B cell (primary cell): ENCODE results near the gene SREBF1. TPM values are rescaled to one million over a fixed set of nuclear protein-coding genes. Genes with fewer than 3 reads are reported as not detected.

Experiments
- ATAC-seq: fragments of 200-7000 bp; cut with Tn5 transposase; one replicate; pipeline ENCODE4 v1.10.0; 2021; ENCODE audit warnings: low read depth, mild to moderate bottlenecking, moderate number of reproducible peaks, moderate library complexity
- CTCF ChIA-PET: fragments of 350-600 bp; sonication (Branson Sonifier 250); formaldehyde crosslinking; loops from one replicate; lab custom pipeline; 2021; ENCODE audit warnings: antibody characterized with exemption, inconsistent platforms; lab: Charles Lee
- POLR2A ChIA-PET: fragments of 350-600 bp; sonication (Branson Sonifier 250); formaldehyde crosslinking; loops from one replicate; lab custom pipeline; 2021; ENCODE audit warnings: antibody characterized with exemption; lab: Charles Lee
- DNase-seq: peaks from one replicate; pipeline ENCODE4 v3.0.0; 2013
- H2AFZ ChIP-seq: 2 replicates; pipeline ENCODE4 v1.6.1; 2012; ENCODE audit warnings: mild to moderate bottlenecking, low read depth, low read length; ENCODE audit not compliant: insufficient read depth, poor library complexity, severe bottlenecking
- H3K27ac ChIP-seq, 2 donors: 1 replicate in 1 of 2; 2 replicates in 1 of 2; pipeline ENCODE4 v1.5.1; 2012 to 2013; ENCODE audit warnings: low read length in 2 of 2, mild to moderate bottlenecking in 2 of 2, moderate library complexity in 1 of 2
- H3K27me3 ChIP-seq, 4 experiments: fragments of 200-600 bp in 1 of 4; sonication (generic) in 1 of 4; replicated peaks in 1 of 4; 1 replicate in 2 of 4; 2 replicates in 2 of 4; pipeline versions ENCODE4 v1.6.1 to v1.7.0; 2013 to 2016; ENCODE audit warnings: low read length in 3 of 4, mild to moderate bottlenecking in 2 of 4, mixed read lengths in 1 of 4, moderate library complexity in 1 of 4; ENCODE audit not compliant: insufficient read depth in 4 of 4, control insufficient read depth in 3 of 4; ENCODE audit errors: control extremely low read depth in 1 of 4
- H3K36me3 ChIP-seq, 2 experiments: replicated peaks in 1 of 2; 1 replicate in 1 of 2; 2 replicates in 1 of 2; pipeline versions ENCODE4 v1.6.1 to v1.7.1; 2013; ENCODE audit warnings: low read length in 1 of 2; ENCODE audit not compliant: insufficient read depth in 2 of 2, control insufficient read depth in 1 of 2; ENCODE audit errors: control extremely low read depth in 1 of 2, extremely low read depth in 1 of 2
- H3K4me1 ChIP-seq, 2 donors: fragments of 200-600 bp in 1 of 2; sonication (generic) in 1 of 2; 1 replicate in 1 of 2; 2 replicates in 1 of 2; pipeline versions ENCODE4 v1.5.1 to v1.6.1; 2013 to 2017; ENCODE audit warnings: low read length in 2 of 2; ENCODE audit not compliant: control insufficient read depth in 2 of 2, insufficient read depth in 2 of 2
- H3K4me2 ChIP-seq: replicated peaks from 2 replicates; pipeline ENCODE3; 2012; ENCODE audit warnings: mild to moderate bottlenecking, low read depth, low read length; ENCODE audit not compliant: poor library complexity, severe bottlenecking
- H3K4me3 ChIP-seq, 5 experiments: fragments of 200-600 bp in 1 of 5; sonication (generic) in 1 of 5; 1 replicate in 3 of 5; 2 replicates in 2 of 5; pipeline versions ENCODE4 v1.5.1 to v1.7.0; 2011 to 2016; ENCODE audit warnings: low read length in 4 of 5, mild to moderate bottlenecking in 4 of 5, low read depth in 2 of 5, control low read depth in 1 of 5, moderate library complexity in 1 of 5; ENCODE audit not compliant: insufficient read depth in 1 of 5; ENCODE audit errors: control extremely low read depth in 1 of 5, extremely low read depth in 1 of 5
- H3K79me2 ChIP-seq: fragments of 200-600 bp; sonication (generic); one replicate; pipeline ENCODE4 v1.6.0; 2016; ENCODE audit warnings: low read length; ENCODE audit not compliant: control insufficient read depth, insufficient read depth
- H3K9ac ChIP-seq: fragments of 200-600 bp; sonication (generic); 2 replicates; pipeline ENCODE4 v1.6.1; 2017; ENCODE audit warnings: mild to moderate bottlenecking, low read length, moderate library complexity
- H3K9me3 ChIP-seq, 3 donors: one replicate each; pipeline versions ENCODE4 v1.6.1 to v1.7.1; 2013; ENCODE audit warnings: low read length in 2 of 3; ENCODE audit not compliant: control insufficient read depth in 2 of 3, insufficient read depth in 1 of 3; ENCODE audit errors: control extremely low read depth in 1 of 3
- H4K20me1 ChIP-seq: 2 replicates; pipeline ENCODE4 v1.6.0; 2012; ENCODE audit warnings: mild to moderate bottlenecking, low read length; ENCODE audit not compliant: insufficient read depth, control insufficient read depth, poor library complexity, severe bottlenecking
- H3K27ac Mint-ChIP-seq: one replicate; pipeline ENCODE4 v1.8.0; 2021; ENCODE audit warnings: mixed read lengths
- H3K27me3 Mint-ChIP-seq: one replicate; pipeline ENCODE4 v1.8.0; 2021; ENCODE audit warnings: mixed read lengths
- H3K4me1 Mint-ChIP-seq: one replicate; pipeline ENCODE4 v1.8.0; 2021; ENCODE audit warnings: mixed read lengths
- H3K4me3 Mint-ChIP-seq: one replicate; pipeline ENCODE4 v1.8.0; 2021; ENCODE audit warnings: mixed read lengths
- H3K9me3 Mint-ChIP-seq: one replicate; pipeline ENCODE4 v1.8.0; 2022; ENCODE audit warnings: mixed read lengths; ENCODE audit not compliant: insufficient read depth
- CTCF ChIP-seq: fragments of 200-600 bp; IDR thresholded peaks from one replicate; pipeline ENCODE4 v1.8.0; 2022; ENCODE audit warnings: antibody characterized with exemption, mild to moderate bottlenecking
- EZH2 ChIP-seq: IDR thresholded peaks from 2 replicates; pipeline ENCODE4 v1.6.1; 2012; ENCODE audit warnings: borderline replicate concordance, low read depth, mild to moderate bottlenecking, moderate library complexity, low read length; ENCODE audit not compliant: insufficient read depth, poor library complexity, severe bottlenecking
- WGBS: methylation state at CpG from one replicate; pipeline ENCODE4 v1.1.5; 2013; ENCODE audit warnings: missing lambda C conversion rate; ENCODE audit not compliant: insufficient coverage; 5-methylcytosine and 5-hydroxymethylcytosine counted together
- intact Hi-C: fragments of 100-400 bp; cut with micrococcal nuclease; formaldehyde crosslinking; loops from one replicate; pipeline ENCODE4 v1.10.0; 2022
- polyA plus RNA-seq: library from polyadenylated mRNA; depleted of rRNA; stranded (reverse); fragments of >200 nt; gene quantifications from 2 replicates; pipeline ENCODE4 v1.2.3, GENCODE V29; 2012
- small RNA-seq: library from RNA; depleted of rRNA; stranded (forward); fragments of <200 nt; gene quantifications from one replicate; pipeline ENCODE3, GENCODE V24; 2012; ENCODE audit warnings: low replicate concordance, low read depth; ENCODE audit not compliant: insufficient read length
- total RNA-seq, 2 donors: library from RNA; stranded (reverse); fragments of 120-200 nt in 1 of 2; gene quantifications; 1 replicate in 1 of 2; 2 replicates in 1 of 2; pipeline versions ENCODE4 v1.2.3 to v1.2.4, GENCODE V29; 2013 to 2022

Gene SREBF1
- total and polyA plus RNA-seq, 2 donors (not counting 1 experiment from before 2014, with no cell fraction given): 21.6 to 34.9 TPM

DNA sequence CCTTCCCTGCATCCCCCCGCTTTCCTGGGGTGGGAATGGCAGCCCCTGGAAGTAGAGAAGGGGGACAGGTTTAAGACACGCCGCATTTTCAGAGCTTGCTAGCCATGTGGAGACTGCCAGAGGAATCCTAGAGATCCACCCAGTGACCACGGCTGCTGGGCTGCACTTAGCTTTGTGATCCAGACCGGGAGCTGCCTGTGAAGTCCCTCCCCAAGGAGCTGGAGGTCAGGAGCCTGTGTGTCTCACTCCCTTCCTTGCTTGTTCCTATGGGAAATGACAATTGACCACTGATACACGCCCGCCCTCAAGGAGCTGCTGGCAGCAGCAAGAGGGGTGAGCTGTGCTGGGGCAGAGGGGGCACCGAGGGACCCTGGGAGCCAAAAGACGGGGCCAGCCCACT lies 73.7 kb downstream of the SREBF1 start:
- Histone ChIP-seq H4K20me1 (no peaks in the 10 kb centered on the region), H3K4me1 (peaks cover 38 to 52% of the 10 kb centered on the region in 2 donors), H3K4me3 (no peak overlapping the region), H3K4me2 (no peak overlapping the region), H3K9ac (no peak overlapping the region), H3K27ac (no peak overlapping the region), H3K79me2 (peaks cover 64% of the 10 kb centered on the region), H3K9me3 (no peaks in the 10 kb centered on the region), H3K36me3 (no peaks in the 10 kb centered on the region), H3K27me3 (no peaks in the 10 kb centered on the region), H2AFZ (no peak overlapping the region)
- TF ChIP-seq CTCF: no peak
- TF ChIP-seq EZH2: no peak
- no peaks in the 10 kb centered on the region for H3K27me3 Mint-ChIP-seq
- ATAC-seq: no peak
- H3K4me1 Mint-ChIP-seq: peaks cover 46% of the 10 kb centered on the region
- ChIA-PET POLR2A (interaction anchor here (0.5 to 0.8 kb wide), 2 partner anchors 21 to 29 kb away, joined by 3 read pairs; no protein-coding TSS in a partner anchor), CTCF (interaction anchor here (0.7 to 1.4 kb wide), 2 partner anchors 28 to 156 kb away, joined by 3 read pairs; no protein-coding TSS in a partner anchor)
- H3K9me3 Mint-ChIP-seq: no peaks in the 10 kb centered on the region
- no peak for DNase-seq
- 98% methylated on average over 6 of the region's 9 CpGs for WGBS
- H3K4me3 Mint-ChIP-seq: no peak overlapping the region
- no peak overlapping the region for H3K27ac Mint-ChIP-seq
- intact Hi-C loops: no loop called here

DNA sequence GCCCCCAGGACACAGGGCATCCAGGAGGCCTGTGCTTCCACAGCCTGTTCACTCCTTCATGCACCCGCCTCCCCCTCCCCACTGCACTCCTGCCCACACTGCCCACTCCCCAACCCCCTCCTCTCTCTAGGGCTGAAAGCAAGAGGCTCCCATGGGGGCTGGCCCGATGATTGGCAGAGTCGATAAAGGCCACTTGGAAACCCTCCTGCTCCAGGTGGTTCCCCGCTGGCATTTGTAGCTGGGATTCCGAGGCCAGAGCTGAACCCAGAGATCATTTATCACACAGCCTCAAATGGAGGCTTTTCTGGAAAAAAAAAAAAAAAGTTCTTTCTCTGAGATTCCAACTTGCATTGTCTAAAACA lies 74.1 kb downstream of the SREBF1 start:
- no peak for DNase-seq
- ATAC-seq: no peak
- Mint-ChIP-seq H3K4me3 (no peak overlapping the region), H3K9me3 (no peaks in the 10 kb centered on the region), H3K27ac (no peak overlapping the region), H3K27me3 (no peaks in the 10 kb centered on the region), H3K4me1 (peaks cover 49% of the 10 kb centered on the region)
- CTCF ChIA-PET: interaction anchor here (0.7 to 1.4 kb wide), 3 partner anchors 12 to 157 kb away, joined by 3 read pairs; no protein-coding TSS in a partner anchor
- Histone ChIP-seq H4K20me1 (no peaks in the 10 kb centered on the region), H3K79me2 (peaks cover 65% of the 10 kb centered on the region), H3K9me3 (no peaks in the 10 kb centered on the region), H3K4me2 (no peak overlapping the region), H3K27me3 (no peaks in the 10 kb centered on the region), H3K36me3 (no peaks in the 10 kb centered on the region), H3K9ac (no peak overlapping the region), H3K4me1 (peaks cover 42 to 52% of the 10 kb centered on the region in 2 donors), H2AFZ (no peak overlapping the region), H3K4me3 (no peak overlapping the region), H3K27ac (no peak overlapping the region)
- POLR2A ChIA-PET: interaction anchor here (0.5 to 0.8 kb wide), 2 partner anchors 21 to 30 kb away, joined by 3 read pairs; no protein-coding TSS in a partner anchor
- 92% methylated on average over 2 of the region's 5 CpGs for WGBS
- intact Hi-C loops: no loop called here
- TF ChIP-seq CTCF: no peak
- TF ChIP-seq EZH2: no peak

Small RNA genes lying within 50 kb of the gene (small RNA-seq; reads per million reads assigned to genes)
- gene MIR33B (2.3 reads per million, percentile 25 among the genes with 10 or more reads in this experiment), gene MIR6777 (not detected)

Other genes with a start within 250 kb of the SREBF1 start
- 9.0 and 10.7 TPM in 2 replicates for gene PEMT, start 245.3 kb downstream of the SREBF1 start, total RNA-seq
- 18.1 and 20.3 TPM in 2 replicates for gene PEMT, start 245.3 kb downstream of the SREBF1 start, polyA plus RNA-seq
- gene RAI1, start 155.5 kb downstream of the SREBF1 start, total RNA-seq: 33.6 and 34.0 TPM in 2 replicates
- 3.7 and 4.7 TPM in 2 replicates for gene RAI1, start 155.5 kb downstream of the SREBF1 start, polyA plus RNA-seq
- 29.7 and 34.4 TPM in 2 replicates for gene TOM1L2, start 135.4 kb upstream of the SREBF1 start, total RNA-seq
- 25.1 and 27.8 TPM in 2 replicates for gene TOM1L2, start 135.4 kb upstream of the SREBF1 start, polyA plus RNA-seq
- gene DRC3, start 135.9 kb upstream of the SREBF1 start, total RNA-seq: 0.17 TPM in 1 of 2 replicates, not detected in the other
- not detected in 2 replicates for gene DRC3, start 135.9 kb upstream of the SREBF1 start, polyA plus RNA-seq
- 73.5 and 79.5 TPM in 2 replicates for gene ATPAF2, start 202.2 kb upstream of the SREBF1 start, total RNA-seq
- gene ATPAF2, start 202.2 kb upstream of the SREBF1 start, polyA plus RNA-seq: 60.5 and 70.5 TPM in 2 replicates
- 11.6 and 11.8 TPM in 2 replicates for gene GID4, start 202.4 kb upstream of the SREBF1 start, total RNA-seq
- gene GID4, start 202.4 kb upstream of the SREBF1 start, polyA plus RNA-seq: 4.9 and 5.6 TPM in 2 replicates